Kidney glomerular epithelial cell (primary cell): ENCODE results near the gene RP2.

Experiments
- DNase-seq: peaks from one replicate; lab custom pipeline; 2025; lab: John Stamatoyannopoulos, UW

The RP2 gene

GRCh38 chrX:46920235-46920634 is 83.4 kb downstream of the RP2 start:
- DNase-seq, result no peak

GRCh38 chrX:46922611-46923010 is 85.8 kb downstream of the RP2 start:
- no peak for DNase-seq

GRCh38 chrX:46927718-46928117 is 90.9 kb downstream of the RP2 start:
- DNase-seq, result no peak

- no peak for DNase-seq
Measured at GRCh38 chrX:46929439-46930261, 92.8 kb downstream of the RP2 start.
